Stimulated activated CD4-positive, alpha-beta T cell treated with anti-CD3 and anti-CD28 coated beads, Interleukin-15, amount 100 ng/mL, for 1 hour (primary cell): ENCODE measurements around the gene HPGDS.
"Not testable (repeated sequence)": the region's sequence is repeated elsewhere in the genome, so short reads cannot be mapped to it uniquely, and the experiment has no call there.

ENCODE experiments used
- DNase-seq, 2 donors: peaks; one replicate each; pipeline ENCODE4 v3.0.0-alpha.2; 2020; ENCODE audit warnings: low read depth in 1 of 2, low spot score in 1 of 2

The HPGDS gene

GRCh38 chr4:94329933-94330332 lies 12.7 kb downstream of the HPGDS start:
- no peak for DNase-seq

GRCh38 chr4:94325835-94326234 lies 16.8 kb downstream of the HPGDS start:
- no peak for DNase-seq

- DNase-seq = not testable (repeated sequence)
These were observed 22.7 kb downstream of the HPGDS start for GRCh38 chr4:94319927-94320326.

- DNase-seq = no peak
These were observed 35.3 kb downstream of the HPGDS start for GRCh38 chr4:94307231-94307871.

- DNase-seq = no peak
These were observed 35.9 kb downstream of the HPGDS start for GRCh38 chr4:94306713-94307112.

GRCh38 chr4:94305466-94306225 lies 37.0 kb downstream of the HPGDS start:
- no peak for DNase-seq

- no peak for DNase-seq
These were observed 38.2 kb downstream of the HPGDS start for GRCh38 chr4:94304365-94304971.

- DNase-seq = no peak
These were observed 40.4 kb downstream of the HPGDS start for GRCh38 chr4:94302191-94302590.

GRCh38 chr4:94298725-94299252 lies 43.8 kb downstream of the HPGDS start:
- DNase-seq = no peak

- DNase-seq = not testable (repeated sequence)
These were observed 47.2 kb downstream of the HPGDS start for GRCh38 chr4:94295473-94295872.

- DNase-seq = not testable (repeated sequence)
These were observed 48.7 kb downstream of the HPGDS start for GRCh38 chr4:94293981-94294380.

- no peak for DNase-seq
These were observed 52.4 kb downstream of the HPGDS start for GRCh38 chr4:94290245-94290644.

- DNase-seq = no peak
These were observed 57.0 kb downstream of the HPGDS start for GRCh38 chr4:94285666-94286065.

- DNase-seq = no peak
These were observed 57.7 kb downstream of the HPGDS start for GRCh38 chr4:94284889-94285288.

- no peak for DNase-seq
These were observed 63.9 kb downstream of the HPGDS start for GRCh38 chr4:94278781-94279180.

GRCh38 chr4:94277534-94277933 lies 65.1 kb downstream of the HPGDS start:
- DNase-seq = no peak

GRCh38 chr4:94276204-94276603 lies 66.4 kb downstream of the HPGDS start:
- DNase-seq = no peak

- no peak for DNase-seq
These were observed 67.7 kb downstream of the HPGDS start for GRCh38 chr4:94274912-94275311.

GRCh38 chr4:94271248-94271647 lies 71.4 kb downstream of the HPGDS start:
- DNase-seq = no peak

GRCh38 chr4:94267037-94267436 lies 75.6 kb downstream of the HPGDS start:
- no peak for DNase-seq

- DNase-seq = no peak
These were observed 80.2 kb downstream of the HPGDS start for GRCh38 chr4:94262163-94263016.
